IMR-90 (cell line): ENCODE results near the gene PPP1R3E. TPM values are rescaled to one million over a fixed set of nuclear protein-coding genes. Genes with fewer than 3 reads are reported as not detected.

Source experiments
- ATAC-seq: fragments of 200-7000 bp; cut with Tn5 transposase; 2 replicates; pipeline ENCODE4 v1.9.1; 2020; ENCODE audit warnings: low read depth, mild to moderate bottlenecking, moderate library complexity
- BruUV-seq: library from RNA; stranded (reverse); fragments of 400-500 nt; replicated peaks from 2 replicates; lab custom pipeline; 2021; lab: Mats Ljungman, UMichigan
- CTCF ChIA-PET: fragments of 300-600 bp; formaldehyde crosslinking; extraction: SDS; loops from one replicate; lab custom pipeline; 2021; ENCODE audit warnings: antibody characterized with exemption; lab: Yijun Ruan, JAX
- POLR2A ChIA-PET: fragments of 300-600 bp; sonication (Branson Sonifier 250); formaldehyde crosslinking; loops from one replicate; lab custom pipeline; 2022; ENCODE audit warnings: antibody characterized with exemption; ENCODE audit not compliant: unreplicated experiment; lab: Charles Lee
- DNase-seq: peaks from one replicate; pipeline ENCODE4 v3.0.0; 2013
- H2AFZ ChIP-seq: replicated peaks from 2 replicates; pipeline ENCODE3; 2013; ENCODE audit warnings: low read length, mild to moderate bottlenecking; ENCODE audit not compliant: poor library complexity
- H2AK5ac ChIP-seq: 2 replicates; pipeline ENCODE4 v1.6.1; 2013; ENCODE audit warnings: low read depth, low read length, inconsistent platforms
- H2AK9ac ChIP-seq: replicated peaks from 2 replicates; pipeline ENCODE3; 2013; ENCODE audit warnings: mild to moderate bottlenecking, low read depth, low read length, moderate library complexity; ENCODE audit not compliant: poor library complexity
- H2BK120ac ChIP-seq: 2 replicates; pipeline ENCODE4 v1.6.1; 2013; ENCODE audit warnings: low read depth, low read length, inconsistent platforms
- H2BK15ac ChIP-seq: 3 replicates; pipeline ENCODE4 v1.6.1; 2013; ENCODE audit warnings: low read depth, low read length, inconsistent platforms
- H2BK20ac ChIP-seq: 2 replicates; pipeline ENCODE4 v1.6.1; 2013; ENCODE audit warnings: low read depth, mild to moderate bottlenecking, inconsistent platforms, low read length, moderate library complexity
- H2BK5ac ChIP-seq: 2 replicates; pipeline ENCODE4 v1.6.1; 2013; ENCODE audit warnings: mild to moderate bottlenecking, low read depth, low read length, inconsistent platforms; ENCODE audit not compliant: poor library complexity, severe bottlenecking
- H3K14ac ChIP-seq: replicated peaks from 2 replicates; pipeline ENCODE4 v1.6.1; 2013; ENCODE audit warnings: low read depth, low read length, inconsistent platforms
- H3K18ac ChIP-seq: 2 replicates; pipeline ENCODE4 v1.6.1; 2013; ENCODE audit warnings: low read depth, low read length, control low read depth
- H3K23ac ChIP-seq: 2 replicates; pipeline ENCODE4 v1.6.1; 2013; ENCODE audit warnings: low read depth, low read length, inconsistent platforms
- H3K27ac ChIP-seq: 2 replicates; pipeline ENCODE4 v1.5.1; 2013; ENCODE audit warnings: mild to moderate bottlenecking, control low read depth, low read length; ENCODE audit not compliant: insufficient read depth
- H3K27me3 ChIP-seq: 2 replicates; pipeline ENCODE4 v1.6.1; 2013; ENCODE audit warnings: low read length; ENCODE audit not compliant: control insufficient read depth, insufficient read depth
- H3K36me3 ChIP-seq: 2 replicates; pipeline ENCODE4 v1.6.1; 2013; ENCODE audit warnings: low read length, mixed read lengths; ENCODE audit not compliant: control insufficient read depth, insufficient read depth
- H3K4ac ChIP-seq: 2 replicates; pipeline ENCODE4 v1.6.1; 2013; ENCODE audit warnings: low read depth, low read length, inconsistent platforms
- H3K4me1 ChIP-seq: 2 replicates; pipeline ENCODE4 v1.6.1; 2013; ENCODE audit warnings: low read length, mixed read lengths; ENCODE audit not compliant: control insufficient read depth, insufficient read depth
- H3K4me2 ChIP-seq: 2 replicates; pipeline ENCODE4 v1.6.1; 2013; ENCODE audit warnings: low read depth, mild to moderate bottlenecking, control low read depth, low read length, moderate library complexity
- H3K4me3 ChIP-seq: 2 replicates; pipeline ENCODE4 v1.5.1; 2013; ENCODE audit warnings: low read depth, mild to moderate bottlenecking, control low read depth, low read length, moderate library complexity; ENCODE audit not compliant: insufficient read depth
- H3K56ac ChIP-seq: 2 replicates; pipeline ENCODE4 v1.6.1; 2013; ENCODE audit warnings: low read length, inconsistent platforms; ENCODE audit not compliant: insufficient read depth; ENCODE audit errors: extremely low read depth
- H3K79me1 ChIP-seq, 2 experiments: 2 replicates each; pipeline ENCODE4 v1.6.1; 2013; ENCODE audit warnings: low read length in 2 of 2, inconsistent platforms in 1 of 2, low read depth in 1 of 2
- H3K9ac ChIP-seq: 2 replicates; pipeline ENCODE4 v1.6.1; 2013; ENCODE audit warnings: low read depth, low read length, control low read depth
- H3K9me1 ChIP-seq: 2 replicates; pipeline ENCODE4 v1.6.1; 2013; ENCODE audit warnings: low read length, inconsistent platforms; ENCODE audit not compliant: insufficient read depth
- H3K9me3 ChIP-seq: 2 replicates; pipeline ENCODE4 v1.6.1; 2013; ENCODE audit warnings: low read length; ENCODE audit not compliant: control insufficient read depth, insufficient read depth
- H4K20me1 ChIP-seq: 2 replicates; pipeline ENCODE4 v1.6.1; 2013; ENCODE audit warnings: low read length, inconsistent platforms; ENCODE audit not compliant: insufficient read depth
- H4K5ac ChIP-seq: 2 replicates; pipeline ENCODE4 v1.6.1; 2013; ENCODE audit warnings: mild to moderate bottlenecking, low read depth, low read length, control low read depth
- H4K8ac ChIP-seq, 2 experiments: 2 replicates each; pipeline ENCODE4 v1.6.1; 2013; ENCODE audit warnings: low read depth in 2 of 2, low read length in 2 of 2, control low read depth in 1 of 2, inconsistent platforms in 1 of 2
- H4K91ac ChIP-seq: 2 replicates; pipeline ENCODE4 v1.6.1; 2013; ENCODE audit warnings: low read depth, low read length, inconsistent platforms; ENCODE audit not compliant: insufficient read depth
- BHLHE40 ChIP-seq: fragments of 150-350 bp; IDR thresholded peaks from 2 replicates; pipeline ENCODE4 v1.6.1; 2016; ENCODE audit warnings: mild to moderate bottlenecking, low read depth, low read length
- CTCF ChIP-seq: conservative IDR thresholded peaks from 2 replicates; pipeline ENCODE4 v1.5.1; 2012; ENCODE audit warnings: mild to moderate bottlenecking, low read depth, low read length, improper control_type of control experiment
- ELK1 ChIP-seq: fragments of 150-350 bp; IDR thresholded peaks from 2 replicates; pipeline ENCODE4 v1.6.1; 2016; ENCODE audit warnings: low read depth, mild to moderate bottlenecking, low read length, moderate library complexity, borderline replicate concordance
- MXI1 ChIP-seq: IDR thresholded peaks from 2 replicates; pipeline ENCODE4 v1.6.1; 2012; ENCODE audit warnings: low read depth, mild to moderate bottlenecking, low read length, moderate library complexity, borderline replicate concordance
- NFE2L2 ChIP-seq: fragments of 150-350 bp; IDR thresholded peaks from 2 replicates; pipeline ENCODE4 v1.6.1; 2016; ENCODE audit warnings: low read depth, mild to moderate bottlenecking, low read length
- POLR2A ChIP-seq: IDR thresholded peaks from 2 replicates; pipeline ENCODE4 v1.6.1; 2012; ENCODE audit warnings: mild to moderate bottlenecking, low read depth, low read length
- RAD21 ChIP-seq: IDR thresholded peaks from 2 replicates; pipeline ENCODE4 v1.6.1; 2012; ENCODE audit warnings: low read length, improper control_type of control experiment
- USF2 ChIP-seq: fragments of 150-350 bp; IDR thresholded peaks from 2 replicates; pipeline ENCODE4 v1.6.1; 2017; ENCODE audit warnings: mild to moderate bottlenecking, antibody characterized with exemption, low read length, low read depth
- WGBS, 2 experiments: methylation state at CpG; one replicate each; pipeline versions ENCODE4 v1.1.5 to v1.1.7; 2013; ENCODE audit warnings: missing lambda C conversion rate in 2 of 2; ENCODE audit not compliant: insufficient read length in 1 of 2; ENCODE audit errors: extremely low coverage in 2 of 2; 5-methylcytosine and 5-hydroxymethylcytosine counted together
- dilution Hi-C: fragments of 300-500 bp; cut with HindIII; formaldehyde crosslinking; loops from one replicate; pipeline ENCODE4 v1.14.3; 2018; ENCODE audit warnings: low sequenced_read_pairs; ENCODE audit not compliant: unreplicated experiment
- in situ Hi-C: fragments of 300-500 bp; cut with MboI; formaldehyde crosslinking; loops from 3 replicates; pipeline ENCODE4 v1.14.3; 2019; ENCODE audit warnings: low sequenced_read_pairs, inconsistent platforms, mixed read lengths
- intact Hi-C: fragments of 100-400 bp; cut with micrococcal nuclease; formaldehyde crosslinking; loops from 2 replicates; pipeline ENCODE4 v1.10.0; 2022
- polyA plus RNA-seq, 3 experiments: library from polyadenylated mRNA; depleted of rRNA; stranded (reverse); fragments of >200 nt; gene quantifications; 2 replicates each; pipeline ENCODE4 v1.2.3, GENCODE V29; 2012; ENCODE audit warnings: low replicate concordance in 1 of 3
- total RNA-seq: library from RNA; depleted of rRNA; stranded (reverse); fragments of >200 nt; gene quantifications from 2 replicates; pipeline ENCODE4 v1.2.3, GENCODE V29; 2012

PPP1R3E gene
- total and polyA plus RNA-seq, 2 of the 4 experiments (the other 2 are of a cell fraction): 1.3 to 3.5 TPM

GRCh38 chr14:23321572-23322547 lies 19.2 kb upstream of the PPP1R3E start:
- TF ChIP-seq ELK1 (no peak), RAD21 (no peak), CTCF (no peak), BHLHE40 (peak; percentile 40; the same call in 1 of the 2 replicates), MXI1 (no peak), NFE2L2 (no peak), POLR2A (peak; percentile 82), USF2 (no peak)
- Histone ChIP-seq H3K4me1 (peaks cover 6% of the 10 kb centered on the region; the same call in 1 of the 2 replicates), H3K56ac (peak overlapping the region; percentile 91), H3K23ac (peak overlapping the region; percentile 98), H2BK5ac (peak overlapping the region; percentile 91), H3K4me3 (peak overlapping the region; percentile 99), H3K4ac (peak overlapping the region; percentile 93), H3K9ac (peak overlapping the region; percentile 98), H2BK15ac (no peak overlapping the region), H3K18ac (peak overlapping the region; percentile 55), H2BK20ac (no peak overlapping the region), H3K27ac (peak overlapping the region; percentile 88), H3K27me3 (no peaks in the 10 kb centered on the region), H2AK9ac (peak overlapping the region; percentile 98), H3K4me2 (peak overlapping the region; percentile 82), H4K5ac (peak overlapping the region; percentile 88), H4K20me1 (peaks cover 16% of the 10 kb centered on the region; the same call in 1 of the 2 replicates), H3K79me1 (peaks cover 22 to 45% of the 10 kb centered on the region in 2 experiments), H2AK5ac (peak overlapping the region; percentile 96), H3K36me3 (peaks cover 29% of the 10 kb centered on the region), H3K9me3 (no peaks in the 10 kb centered on the region), H4K8ac (peak overlapping the region; percentile 34 to 83), H2BK120ac (no peak overlapping the region), H3K14ac (peak overlapping the region; percentile 98), H3K9me1 (no peaks in the 10 kb centered on the region), H2AFZ (peak overlapping the region; percentile 90), H4K91ac (peak overlapping the region; percentile 87)
- ChIA-PET CTCF (interaction anchor here (1.0 to 1.9 kb wide), 3 partner anchors 21 to 58 kb away, joined by 4 to 7 read pairs (median 5); no protein-coding TSS in a partner anchor), POLR2A (interaction anchor here (0.6 to 1.3 kb wide), 4 partner anchors 15 to 51 kb away, joined by 3 to 9 read pairs (median 5); partner anchors contain the start of gene BCL2L2)
- in situ Hi-C loops: loop anchor here (10.0 to 25.0 kb wide), 5 partner anchors 53 to 1115 kb away; partner anchors contain the start of genes CBLN3, CMTM5, EMC9 and FITM1
- ATAC-seq: peak; percentile 55
- WGBS, 2 experiments: 0% methylated on average over 14 of the region's 64 CpGs; no CpG with 5 or more reads in 1 of the 2 experiments
- dilution Hi-C loops: no loop called here
- no TSS peak for BruUV-seq
- peak; percentile 54 for DNase-seq
- intact Hi-C loops: loop anchor here (1.0 kb wide), 1 partner anchor 36 kb away; the partner anchor contains the start of gene HOMEZ
